H1 (cell line): ENCODE measurements around the gene LRRK1. TPM values are rescaled to one million over a fixed set of nuclear protein-coding genes. Genes with fewer than 3 reads are reported as not detected.

Experiments used
- CTCF ChIA-PET: fragments of 300-600 bp; sonication (Branson Sonifier 250); formaldehyde crosslinking; loops from one replicate; lab custom pipeline; 2021; ENCODE audit not compliant: partially characterized antibody; lab: Charles Lee
- POLR2A ChIA-PET: fragments of 300-600 bp; sonication (Branson Sonifier 250); formaldehyde crosslinking; loops from one replicate; lab custom pipeline; 2021; ENCODE audit warnings: inconsistent platforms; ENCODE audit not compliant: partially characterized antibody; lab: Charles Lee
- DNase-seq, 2 experiments: peaks; one replicate each; pipeline versions ENCODE4 v3.0.0 to v3.0.0-alpha.2; 2010 to 2022; ENCODE audit warnings: low spot score in 2 of 2, low read depth in 1 of 2, mixed read lengths in 1 of 2
- FAIRE-seq: peaks from 2 replicates; lab custom pipeline; 2011; peaks lifted over from hg19 to GRCh38; lab: Jason Lieb, UNC
- H2AFZ ChIP-seq: 2 replicates; pipeline ENCODE4 v1.8.1; 2012; ENCODE audit warnings: low read length, inconsistent platforms
- H2AK5ac ChIP-seq: 2 replicates; pipeline ENCODE4 v1.6.1; 2013; ENCODE audit warnings: low read depth, low read length
- H2BK120ac ChIP-seq: replicated peaks from 2 replicates; pipeline ENCODE3; 2013; ENCODE audit warnings: low read depth, low read length, inconsistent platforms
- H2BK12ac ChIP-seq: 2 replicates; pipeline ENCODE4 v1.6.1; 2013; ENCODE audit warnings: low read depth, low read length
- H2BK15ac ChIP-seq: 2 replicates; pipeline ENCODE4 v1.6.1; 2013; ENCODE audit warnings: low read length
- H2BK20ac ChIP-seq: 2 replicates; pipeline ENCODE4 v1.6.1; 2013; ENCODE audit warnings: low read length
- H2BK5ac ChIP-seq: 2 replicates; pipeline ENCODE4 v1.6.1; 2013; ENCODE audit warnings: low read depth, low read length
- H3K14ac ChIP-seq: 2 replicates; pipeline ENCODE4 v1.6.1; 2013; ENCODE audit warnings: inconsistent platforms; ENCODE audit not compliant: insufficient read length
- H3K18ac ChIP-seq: 2 replicates; pipeline ENCODE4 v1.6.1; 2013; ENCODE audit warnings: low read length; ENCODE audit errors: extremely low read depth
- H3K23ac ChIP-seq: 2 replicates; pipeline ENCODE4 v1.6.1; 2013; ENCODE audit warnings: inconsistent platforms; ENCODE audit not compliant: insufficient read length
- H3K23me2 ChIP-seq: 2 replicates; pipeline ENCODE4 v1.6.1; 2013; ENCODE audit warnings: low read depth, low read length
- H3K27ac ChIP-seq: 2 replicates; pipeline ENCODE4 v1.6.1; 2011; ENCODE audit warnings: low read depth, low read length, inconsistent platforms
- H3K27me3 ChIP-seq, 4 experiments: replicated peaks in 1 of 4; 1 replicate in 1 of 4; 2 replicates in 3 of 4; pipeline versions ENCODE4 v1.6.1 to v1.8.1; 2011 to 2013; ENCODE audit warnings: low read length in 3 of 4, mild to moderate bottlenecking in 3 of 4, inconsistent platforms in 2 of 4, mixed read lengths in 2 of 4, moderate library complexity in 1 of 4; ENCODE audit not compliant: control insufficient read depth in 3 of 4, insufficient read depth in 3 of 4; ENCODE audit errors: extremely low read depth in 1 of 4
- H3K36me3 ChIP-seq, 4 experiments: 2 replicates each; pipeline versions ENCODE4 v1.6.1 to v1.8.1; 2011 to 2013; ENCODE audit warnings: mild to moderate bottlenecking in 4 of 4, low read length in 3 of 4, moderate library complexity in 2 of 4, control low read depth in 1 of 4, inconsistent platforms in 1 of 4; ENCODE audit not compliant: insufficient read depth in 4 of 4, control insufficient read depth in 2 of 4
- H3K4ac ChIP-seq: replicated peaks from 2 replicates; pipeline ENCODE3; 2013; ENCODE audit warnings: low read length, low read depth, mixed read lengths, inconsistent platforms; ENCODE audit not compliant: insufficient read length
- H3K4me1 ChIP-seq, 4 experiments: replicated peaks in 1 of 4; 1 replicate in 1 of 4; 2 replicates in 3 of 4; pipeline versions ENCODE4 v1.6.1 to v1.8.1; 2011 to 2013; ENCODE audit warnings: low read length in 3 of 4, inconsistent platforms in 2 of 4, mixed read lengths in 1 of 4; ENCODE audit not compliant: insufficient read depth in 4 of 4, control insufficient read depth in 3 of 4
- H3K4me2 ChIP-seq, 2 experiments: 2 replicates each; pipeline versions ENCODE4 v1.6.1 to v1.8.1; 2011 to 2013; ENCODE audit warnings: low read depth in 2 of 2, low read length in 2 of 2, control low read depth in 1 of 2, inconsistent platforms in 1 of 2, mild to moderate bottlenecking in 1 of 2; ENCODE audit not compliant: insufficient read depth in 1 of 2
- H3K4me3 ChIP-seq, 4 experiments: fragments of 200-600, 300-600 bp in 1 of 4; sonication (generic), shearing (Covaris generic), sonication (Bioruptor Twin) in 1 of 4; 2 replicates each; pipeline versions ENCODE4 v1.5.1 to v1.8.1; 2011 to 2016; ENCODE audit warnings: low read length in 4 of 4, low read depth in 3 of 4, control low read depth in 2 of 4, inconsistent platforms in 2 of 4, mild to moderate bottlenecking in 2 of 4, mixed read lengths in 1 of 4, moderate library complexity in 1 of 4; ENCODE audit not compliant: insufficient read depth in 2 of 4; ENCODE audit errors: extremely low read depth in 1 of 4
- H3K56ac ChIP-seq: replicated peaks from 2 replicates; pipeline ENCODE3; 2013; ENCODE audit warnings: low read depth, mild to moderate bottlenecking, mixed read lengths, low read length, inconsistent platforms; ENCODE audit not compliant: insufficient read length
- H3K79me1 ChIP-seq: 2 replicates; pipeline ENCODE4 v1.6.1; 2013; ENCODE audit warnings: low read depth, low read length, control low read depth
- H3K79me2 ChIP-seq, 2 experiments: 2 replicates each; pipeline versions ENCODE4 v1.6.1 to v1.8.1; 2012 to 2013; ENCODE audit warnings: low read length in 2 of 2, mild to moderate bottlenecking in 2 of 2, inconsistent platforms in 1 of 2; ENCODE audit not compliant: insufficient read depth in 2 of 2, control insufficient read depth in 1 of 2
- H3K9ac ChIP-seq, 4 experiments: replicated peaks in 1 of 4; 1 replicate in 1 of 4; 2 replicates in 3 of 4; pipeline versions ENCODE4 v1.6.1 to v1.8.1; 2011 to 2013; ENCODE audit warnings: low read depth in 3 of 4, low read length in 3 of 4, control low read depth in 2 of 4, mild to moderate bottlenecking in 2 of 4, moderate library complexity in 2 of 4, inconsistent platforms in 1 of 4; ENCODE audit errors: extremely low read depth in 1 of 4
- H3K9me3 ChIP-seq, 2 experiments: 2 replicates each; pipeline versions ENCODE4 v1.6.1 to v1.8.1; 2012 to 2013; ENCODE audit warnings: mild to moderate bottlenecking in 2 of 2, moderate library complexity in 2 of 2, control low read depth in 1 of 2, inconsistent platforms in 1 of 2, low read depth in 1 of 2, low read length in 1 of 2, mixed read lengths in 1 of 2; ENCODE audit not compliant: insufficient read depth in 2 of 2
- H4K20me1 ChIP-seq, 2 experiments: replicated peaks in 1 of 2; 2 replicates each; pipeline versions ENCODE3 to v1.8.1; 2011 to 2013; ENCODE audit warnings: inconsistent platforms in 2 of 2, low read length in 2 of 2, mild to moderate bottlenecking in 1 of 2; ENCODE audit not compliant: insufficient read depth in 2 of 2, control insufficient read depth in 1 of 2
- H4K5ac ChIP-seq: 2 replicates; pipeline ENCODE4 v1.6.1; 2013; ENCODE audit warnings: low read length, low read depth, mixed read lengths, inconsistent platforms; ENCODE audit not compliant: insufficient read length
- H4K8ac ChIP-seq: 2 replicates; pipeline ENCODE4 v1.8.0; 2013; ENCODE audit warnings: mild to moderate bottlenecking, moderate library complexity, low read length, inconsistent platforms; ENCODE audit not compliant: insufficient read depth; ENCODE audit errors: extremely low read depth
- H4K91ac ChIP-seq: replicated peaks from 2 replicates; pipeline ENCODE3; 2013; ENCODE audit warnings: low read length, mixed read lengths, inconsistent platforms; ENCODE audit not compliant: insufficient read length
- CREB1 ChIP-seq: IDR thresholded peaks from 2 replicates; pipeline ENCODE4 v1.6.1; 2012; ENCODE audit warnings: inconsistent platforms
- FOSL1 ChIP-seq: IDR thresholded peaks from 2 replicates; pipeline ENCODE4 v1.6.1; 2011; ENCODE audit warnings: mild to moderate bottlenecking, low read depth, low read length, moderate library complexity; ENCODE audit not compliant: insufficient read depth
- HDAC6 ChIP-seq: IDR thresholded peaks from one replicate; pipeline ENCODE4 v1.7.1; 2012; ENCODE audit warnings: low read depth, mild to moderate bottlenecking, inconsistent platforms, low read length, moderate library complexity
- WGBS, 2 experiments: shearing (Covaris generic) in 1 of 2; methylation state at CpG; one replicate each; pipeline versions ENCODE4 v1.1.6 to v1.1.7; 2013 to 2015; ENCODE audit warnings: low lambda C conversion rate in 2 of 2, mixed read lengths in 2 of 2, inconsistent platforms in 1 of 2, low coverage in 1 of 2, missing lambda C conversion rate in 1 of 2; ENCODE audit not compliant: insufficient replicate concordance in 2 of 2, insufficient coverage in 1 of 2, insufficient read length in 1 of 2; ENCODE audit errors: extremely low coverage in 1 of 2, missing lambda C conversion rate in 1 of 2; 5-methylcytosine and 5-hydroxymethylcytosine counted together
- polyA plus RNA-seq, 7 experiments: library from polyadenylated mRNA; depleted of rRNA in 3 of 7; stranded (reverse) in 5 of 7; unstranded in 2 of 7; fragments of >200 nt in 5 of 7; fragments of 200-250 nt in 2 of 7; gene quantifications; 1 replicate in 5 of 7; 2 replicates in 1 of 7; 4 replicates in 1 of 7; pipeline versions ENCODE4 v1.2.1 to v1.2.3, GENCODE V29; 2011 to 2013; ENCODE audit warnings: missing spikeins in 2 of 7, mixed read lengths in 2 of 7
- total RNA-seq: library from RNA; stranded (reverse); fragmentation: NEBNext Ultra II Directional; extraction: Animal tissue kit (Norgen Biotek cat#: 25700); gene quantifications from 2 replicates; pipeline ENCODE4 v1.2.1, GENCODE V29; 2021
- TF ChIP-seq, protein P1 (sequence below): IDR thresholded peaks from 2 replicates; pipeline ENCODE4 v1.6.1; 2011; ENCODE audit warnings: low read length, improper control_type of control experiment

The LRRK1 gene
- total and polyA plus RNA-seq, 2 of the 8 experiments (the other 6 are each of a cell fraction or from before 2014, with no cell fraction given) = 1.2 to 3.6 TPM

DNA sequence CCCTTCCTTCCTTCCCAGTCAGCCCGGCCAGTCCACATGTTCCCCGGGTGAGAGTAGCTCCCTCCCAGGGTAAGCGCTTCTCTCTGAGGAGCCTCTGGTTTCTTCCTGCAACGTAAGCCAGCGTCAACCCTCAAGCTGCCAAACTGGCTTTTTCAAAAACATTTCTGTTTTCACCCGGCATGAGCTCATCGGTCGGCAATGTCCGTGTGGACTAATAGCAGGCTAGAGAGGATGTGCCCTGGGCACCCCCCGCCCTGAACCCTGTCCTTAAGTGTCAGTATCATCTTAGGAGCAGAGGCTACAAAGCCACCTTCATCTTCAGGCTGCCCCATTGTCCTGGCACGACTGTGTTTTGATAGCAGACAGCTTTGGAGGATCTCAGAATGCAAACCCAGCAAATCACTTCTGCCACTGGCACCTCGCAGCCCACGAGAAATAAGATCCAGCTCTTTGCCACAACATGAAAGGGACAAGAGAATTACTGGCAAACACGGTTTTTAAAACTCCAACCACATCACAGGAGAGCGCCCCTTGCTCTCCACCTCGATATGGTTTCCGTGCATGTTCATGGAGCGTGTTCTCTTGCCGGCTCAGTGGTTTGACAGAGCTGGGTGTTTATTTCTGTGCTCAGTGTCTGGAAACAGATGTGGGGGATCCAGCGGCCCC lies 29.6 kb upstream of the LRRK1 start:
- H3K4me3 ChIP-seq = no peak overlapping the region
- no peak overlapping the region for H3K4ac ChIP-seq
- H3K18ac ChIP-seq = no peak overlapping the region; the same call in 1 of the 2 replicates
- no peak overlapping the region for H3K23ac ChIP-seq
- no peaks in the 10 kb centered on the region for H3K36me3 ChIP-seq
- H3K9me3 ChIP-seq = no peaks in the 10 kb centered on the region
- no peaks in the 10 kb centered on the region for H3K23me2 ChIP-seq
- no peak overlapping the region for H2AK5ac ChIP-seq
- H3K56ac ChIP-seq = no peak overlapping the region
- 71% methylated on average over 20 of the region's 20 CpGs; no CpG with 5 or more reads in 1 of the 2 experiments for WGBS, 2 experiments
- H4K91ac ChIP-seq = no peak overlapping the region
- no peak overlapping the region for H3K9ac ChIP-seq
- H2BK120ac ChIP-seq = no peak overlapping the region
- no peak overlapping the region for H2BK20ac ChIP-seq
- POLR2A ChIA-PET = interaction anchor here (1.3 to 1.4 kb wide), 2 partner anchors 9 to 10 kb away, joined by 4 read pairs; partner anchors contain the start of gene ALDH1A3
- no peak overlapping the region for H2BK12ac ChIP-seq
- H4K20me1 ChIP-seq = peaks cover 0 to 1% of the 10 kb centered on the region in 2 experiments
- no peak for FAIRE-seq
- CTCF ChIA-PET = interaction anchor here (0.6 to 6.8 kb wide), 21 partner anchors 9 to 540 kb away, joined by 3 to 34 read pairs (median 3); partner anchors contain the start of gene ALDH1A3
- DNase-seq = no peak
- H3K27me3 ChIP-seq = no peaks in the 10 kb centered on the region; a peak in 1 of 7 replicates
- no peak overlapping the region for H4K5ac ChIP-seq
- no peak overlapping the region for H2AFZ ChIP-seq
- no peak overlapping the region for H3K4me2 ChIP-seq
- peaks cover 0 to 7% (median 2%) of the 10 kb centered on the region in 4 experiments; a peak in 2 of 7 replicates for H3K4me1 ChIP-seq
- H2BK15ac ChIP-seq = no peak overlapping the region
- H4K8ac ChIP-seq = no peak overlapping the region
- no peak overlapping the region for H2BK5ac ChIP-seq
- H3K79me2 ChIP-seq = no peaks in the 10 kb centered on the region
- H3K79me1 ChIP-seq = no peaks in the 10 kb centered on the region
- H3K14ac ChIP-seq = no peak overlapping the region
- no peak overlapping the region for H3K27ac ChIP-seq
- TF ChIP-seq, protein P1, sequence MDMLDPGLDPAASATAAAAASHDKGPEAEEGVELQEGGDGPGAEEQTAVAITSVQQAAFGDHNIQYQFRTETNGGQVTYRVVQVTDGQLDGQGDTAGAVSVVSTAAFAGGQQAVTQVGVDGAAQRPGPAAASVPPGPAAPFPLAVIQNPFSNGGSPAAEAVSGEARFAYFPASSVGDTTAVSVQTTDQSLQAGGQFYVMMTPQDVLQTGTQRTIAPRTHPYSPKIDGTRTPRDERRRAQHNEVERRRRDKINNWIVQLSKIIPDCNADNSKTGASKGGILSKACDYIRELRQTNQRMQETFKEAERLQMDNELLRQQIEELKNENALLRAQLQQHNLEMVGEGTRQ = no peak
- TF ChIP-seq FOSL1 = no peak
- TF ChIP-seq HDAC6 = no peak
- no peak for TF ChIP-seq CREB1
